Measurements from ENCODE around the gene MRPS10.
"Not testable (repeated sequence)": the region's sequence is repeated elsewhere in the genome, so short reads cannot be mapped to it uniquely, and the experiment has no call there.

The MRPS10 gene

DNA sequence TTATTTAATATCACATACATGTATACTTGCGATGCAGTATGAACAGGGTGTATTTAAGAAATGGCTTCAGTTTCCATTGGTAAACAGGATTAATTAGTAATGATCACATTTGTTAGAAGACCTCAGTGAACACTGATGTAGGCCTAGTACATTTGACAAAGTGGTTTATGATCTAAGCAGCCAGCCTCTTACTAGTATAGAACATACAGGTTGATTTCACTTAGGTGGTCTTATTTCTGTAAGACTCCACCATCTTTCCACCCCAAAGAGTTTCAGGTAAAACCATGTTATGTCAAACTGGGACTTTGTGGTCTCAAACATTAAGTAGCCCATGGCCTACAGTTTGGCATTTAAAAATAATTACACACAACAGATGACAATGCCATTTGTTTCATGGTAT lies 20.2 kb upstream of the MRPS10 start:
- DNase-seq (ENCODE audit: low read depth): no peak

DNA sequence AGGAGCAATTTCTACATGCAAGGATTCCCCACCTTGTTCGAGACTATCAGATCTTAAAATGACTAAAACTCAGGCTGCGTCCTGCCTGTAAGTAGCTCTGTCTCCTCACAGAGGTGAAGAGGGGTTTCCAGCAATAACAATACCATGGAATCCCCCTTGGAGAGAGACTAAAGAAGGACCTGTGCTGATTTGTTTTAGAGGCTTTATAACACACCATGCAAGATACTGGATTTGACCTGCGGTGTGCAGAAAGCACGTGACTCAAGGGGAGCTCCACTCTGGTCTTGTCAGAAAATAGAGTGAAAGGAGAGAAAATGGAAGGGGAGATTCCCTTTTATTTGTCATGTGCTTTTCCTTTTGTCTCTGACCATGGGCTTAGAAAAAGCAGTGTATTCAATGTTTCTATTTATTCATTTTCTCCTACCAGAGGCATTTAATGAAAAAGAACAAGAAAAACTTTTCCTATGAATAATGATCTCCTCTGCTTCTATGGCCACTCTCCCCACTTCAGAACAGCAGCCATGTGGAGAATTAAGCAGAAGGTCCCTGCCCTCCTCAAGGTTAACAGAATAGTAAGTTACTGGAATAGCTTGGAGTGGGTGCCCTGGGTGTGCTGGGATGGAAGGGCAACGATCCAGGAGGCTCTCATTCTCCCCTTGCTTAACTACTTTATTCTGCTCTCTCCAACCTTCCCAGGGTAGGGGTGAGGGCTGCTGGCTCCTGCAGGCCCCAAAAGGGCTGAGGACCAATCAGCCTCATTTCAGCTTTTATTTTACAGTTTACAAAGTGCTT lies 19.2 kb upstream of the MRPS10 start:
- no peak for DNase-seq (ENCODE audit: low read depth)

DNA sequence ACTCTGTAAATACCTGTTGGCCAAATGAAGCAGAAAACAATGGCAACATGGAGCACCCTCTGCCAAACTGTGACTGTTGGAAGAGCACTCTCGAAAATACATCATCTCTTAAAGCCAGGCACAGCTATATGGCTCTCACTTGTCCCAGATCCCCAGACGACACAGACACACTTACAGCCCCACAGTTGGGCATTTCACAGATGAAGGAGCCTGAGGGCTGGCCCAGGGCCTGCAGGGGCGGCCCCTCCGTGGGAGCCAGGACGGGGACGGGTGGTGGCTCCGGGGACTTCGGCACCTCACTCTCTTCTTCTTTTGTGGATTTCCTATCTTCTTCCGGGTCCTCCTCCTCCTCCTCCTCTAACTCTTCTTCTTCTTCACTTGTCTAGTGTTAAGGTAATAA lies 18.4 kb upstream of the MRPS10 start:
- DNase-seq (ENCODE audit: low read depth): no peak

DNA sequence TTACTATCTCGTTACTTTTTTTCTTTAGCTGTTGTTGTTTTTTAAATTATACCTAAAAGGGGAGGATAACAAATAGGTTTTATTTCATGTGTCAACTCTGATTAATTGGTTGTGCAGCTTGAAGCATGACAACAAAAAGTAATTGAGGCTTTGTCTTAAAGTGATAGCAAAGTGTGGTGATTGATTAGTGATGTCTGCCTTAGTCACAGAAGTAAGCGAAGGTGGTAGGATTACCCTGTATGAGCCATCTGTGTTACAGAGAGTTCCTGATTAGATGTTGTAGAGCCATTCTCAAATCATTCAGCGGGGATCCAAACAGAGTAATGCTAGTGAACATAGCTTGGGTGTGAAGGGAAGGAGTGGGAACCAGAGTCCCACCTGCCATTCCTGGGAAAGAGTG lies 14.4 kb upstream of the MRPS10 start:
- no peak for DNase-seq (ENCODE audit: low read depth)

DNA sequence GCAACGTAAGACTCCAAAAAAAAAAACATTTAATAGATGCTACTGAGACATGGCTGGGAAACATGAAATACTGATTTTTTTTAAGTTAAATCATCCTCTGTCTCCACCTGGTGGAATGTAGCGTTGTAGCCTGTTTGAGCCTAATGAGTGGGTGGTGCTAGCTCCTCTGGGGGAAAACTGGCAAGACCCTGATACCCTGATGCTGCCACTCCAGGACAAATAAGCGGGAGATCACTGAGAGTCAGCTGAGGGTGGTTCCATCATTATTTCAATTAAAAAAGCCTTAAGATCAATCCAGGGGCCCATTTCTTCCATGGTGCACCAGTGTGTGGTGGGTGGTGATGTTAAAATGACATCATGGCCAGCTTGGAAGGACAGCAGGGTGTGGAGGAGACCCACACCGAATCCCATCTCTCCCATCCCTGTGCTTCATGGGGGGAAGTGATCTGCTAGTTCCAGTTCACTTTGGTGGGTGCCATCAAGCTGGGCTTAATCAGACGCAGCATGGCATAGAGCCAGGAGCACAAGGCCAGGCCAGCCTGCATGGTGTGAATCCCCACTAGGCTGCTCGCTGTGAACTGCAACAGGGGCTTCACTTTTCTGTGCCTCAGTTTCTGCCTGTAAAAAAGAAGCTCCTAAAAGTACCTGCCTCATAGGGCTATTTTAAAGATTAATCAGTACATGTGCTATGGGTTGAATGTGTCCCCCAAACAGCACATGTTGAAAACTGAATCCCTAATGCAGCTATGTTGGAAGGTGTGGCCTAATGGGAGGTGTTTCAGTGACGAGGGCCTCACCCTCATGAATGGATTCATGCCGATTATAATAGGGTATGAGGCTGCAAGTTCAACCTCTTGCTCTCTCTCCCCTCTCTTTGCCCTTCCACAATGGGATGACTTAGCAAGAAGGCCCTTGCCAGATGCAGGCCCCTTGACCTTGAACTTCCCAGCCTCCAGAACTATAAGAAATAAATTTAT lies 13.0 kb upstream of the MRPS10 start:
- DNase-seq (ENCODE audit: low read depth): no peak

DNA sequence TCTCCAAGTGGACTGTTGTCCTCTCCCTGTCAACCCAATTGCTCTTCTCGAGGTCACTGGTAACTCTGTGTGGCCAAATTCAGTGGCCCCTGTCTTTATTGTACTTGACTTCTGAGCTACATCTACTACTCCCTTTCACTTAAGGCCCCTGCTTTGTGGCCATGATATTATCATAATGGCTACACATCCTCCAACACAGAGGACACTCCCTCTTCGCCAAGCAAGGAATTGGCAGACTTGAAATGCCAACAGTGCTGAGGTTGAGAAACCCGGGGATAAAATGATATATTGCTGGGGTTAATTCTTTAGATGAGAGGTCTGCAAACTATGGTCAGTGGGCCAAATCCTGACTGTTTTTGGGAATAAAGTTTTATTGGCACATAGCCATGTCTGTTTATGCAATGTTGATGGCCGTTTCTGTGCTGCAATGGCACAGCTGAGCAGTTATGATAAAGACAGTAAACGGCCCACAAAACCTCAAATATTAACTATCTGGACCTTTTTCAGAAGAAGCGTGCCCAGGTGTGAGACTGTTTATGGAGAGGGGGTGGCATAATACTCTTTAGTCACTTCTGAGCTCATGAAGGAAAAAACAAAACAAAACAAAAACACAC lies 12.0 kb upstream of the MRPS10 start:
- DNase-seq (ENCODE audit: low read depth): no peak

DNA sequence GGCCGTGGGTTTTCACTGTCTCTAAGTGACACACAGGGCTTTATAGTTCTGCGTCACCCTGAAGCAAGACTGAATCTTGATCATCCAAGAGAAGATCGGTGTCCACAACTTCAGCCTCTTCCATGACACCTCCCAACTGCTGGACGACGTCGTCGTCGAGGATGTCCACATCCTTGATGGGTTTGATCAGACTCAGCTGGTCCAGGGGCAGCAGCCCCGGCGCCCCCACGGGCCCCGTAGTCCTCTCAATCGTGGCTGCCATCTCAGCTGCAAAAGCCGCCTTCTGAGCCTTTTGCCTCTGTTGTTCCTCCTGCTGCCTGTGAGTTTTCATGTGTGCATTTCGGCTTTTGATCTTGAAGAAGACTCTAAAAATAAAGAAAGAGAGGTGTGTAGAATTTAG lies 10.6 kb upstream of the MRPS10 start:
- no peak for DNase-seq (ENCODE audit: low read depth)

DNA sequence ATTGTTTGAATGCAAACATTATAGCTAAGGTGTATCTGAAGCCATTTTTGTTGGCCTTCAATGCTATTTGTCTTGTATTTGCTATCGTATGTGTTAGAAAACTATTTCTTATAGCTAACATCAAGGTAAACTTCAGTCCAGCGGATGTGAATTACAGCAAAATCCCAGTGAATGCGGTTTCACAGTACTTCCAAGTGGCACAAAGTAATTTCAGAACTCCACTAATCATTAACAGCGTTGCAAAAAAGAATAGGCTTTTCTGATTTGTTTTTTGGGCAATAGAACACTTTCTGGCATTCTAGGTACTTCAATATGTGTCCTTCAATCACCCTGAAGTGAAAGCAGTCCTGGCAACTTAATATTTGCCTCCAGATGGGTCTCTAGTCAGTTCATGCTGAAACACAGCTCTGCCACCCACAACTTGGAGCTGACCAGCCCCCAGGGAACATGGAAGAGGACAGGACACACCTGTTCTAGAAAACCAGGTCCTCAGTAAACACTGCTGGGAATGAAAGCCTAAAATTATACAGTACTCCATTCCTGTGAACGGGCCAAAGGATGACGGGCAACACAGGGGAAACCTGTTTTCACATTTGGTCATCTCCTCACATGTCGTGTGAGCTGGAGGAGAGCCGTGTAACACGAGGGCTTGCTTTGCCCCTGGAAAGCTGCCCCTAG lies 9.7 kb upstream of the MRPS10 start:
- DNase-seq (ENCODE audit: low read depth): no peak

DNA sequence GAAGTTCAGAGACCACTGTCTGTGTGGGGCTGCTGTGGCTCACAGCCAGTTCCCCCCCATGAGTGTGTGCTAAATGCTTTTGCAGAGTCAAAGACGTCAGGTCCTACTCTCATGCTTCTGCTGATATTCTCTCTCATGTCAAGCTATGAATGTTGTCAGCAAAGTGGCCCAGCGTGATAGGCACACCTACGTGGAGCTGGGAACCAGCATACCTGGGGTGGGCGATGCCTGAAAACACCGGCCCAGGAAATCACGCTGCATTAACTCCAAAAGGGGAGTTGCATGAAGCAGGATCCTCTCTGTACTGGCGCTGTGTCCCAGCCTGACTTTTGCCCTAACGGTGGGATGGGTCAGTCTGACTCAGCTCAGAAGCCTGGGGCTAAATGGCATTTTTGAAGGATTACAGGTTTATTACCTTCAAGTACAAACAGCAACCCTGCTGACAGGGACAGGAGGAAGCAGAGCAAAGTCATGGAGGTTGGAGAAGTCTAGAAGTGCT lies 9.0 kb upstream of the MRPS10 start:
- DNase-seq (ENCODE audit: low read depth): no peak

DNA sequence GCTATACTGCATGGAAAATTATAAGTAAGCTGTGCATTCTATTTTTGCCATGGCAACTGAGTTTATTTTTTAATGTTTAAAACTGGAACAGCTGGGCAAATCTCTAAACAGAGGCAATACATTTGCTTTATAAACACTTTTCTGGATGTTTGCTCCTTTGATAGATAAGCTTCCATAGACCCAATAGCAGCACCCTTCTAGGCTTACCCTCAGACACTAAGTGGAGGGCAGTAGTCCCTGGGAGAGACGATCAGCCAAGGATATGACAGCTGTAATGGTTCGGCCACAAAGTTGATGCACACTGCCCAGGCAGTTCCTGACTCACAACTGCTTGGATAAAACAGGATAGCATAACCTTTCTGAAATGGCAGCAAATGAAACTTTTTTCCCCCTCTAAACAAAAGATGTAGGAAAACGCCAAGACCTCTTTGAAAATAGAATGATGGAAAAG lies 8.5 kb upstream of the MRPS10 start:
- DNase-seq (ENCODE audit: low read depth): no peak

DNA sequence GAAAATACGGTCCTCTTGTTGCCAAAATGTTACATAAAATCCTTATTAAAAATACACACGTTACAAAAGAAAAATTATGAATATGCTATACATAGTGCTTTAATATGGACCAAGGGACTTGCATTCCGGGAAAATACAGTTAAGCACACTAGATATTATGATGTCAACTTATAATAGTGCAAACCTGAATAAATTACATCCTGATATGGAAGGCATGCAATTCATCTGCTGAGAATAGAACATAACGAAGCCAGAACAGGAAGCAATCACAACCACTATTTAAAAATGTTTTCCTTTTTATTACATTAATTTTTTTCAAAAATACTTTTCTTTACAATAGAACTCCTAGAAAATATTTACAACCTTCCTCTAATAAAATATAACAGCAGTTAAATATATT lies 7.8 kb upstream of the MRPS10 start:
- no peak for DNase-seq (ENCODE audit: low read depth)

DNA sequence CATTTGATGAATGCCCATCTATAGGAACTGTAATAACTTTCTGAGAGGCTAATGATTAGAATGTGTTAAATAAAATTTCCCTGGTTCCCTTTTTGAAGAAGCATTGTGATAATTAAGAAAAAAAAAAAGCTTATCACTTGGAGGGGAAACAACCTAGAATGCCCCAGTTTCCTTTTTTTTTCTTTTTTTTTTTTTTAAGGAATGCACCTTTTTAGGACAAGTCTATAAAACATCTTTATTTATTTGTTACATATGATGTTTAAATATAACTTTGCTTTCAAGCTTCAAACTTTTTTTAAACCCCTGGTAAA lies 7.3 kb upstream of the MRPS10 start:
- DNase-seq (ENCODE audit: low read depth): no peak

DNA sequence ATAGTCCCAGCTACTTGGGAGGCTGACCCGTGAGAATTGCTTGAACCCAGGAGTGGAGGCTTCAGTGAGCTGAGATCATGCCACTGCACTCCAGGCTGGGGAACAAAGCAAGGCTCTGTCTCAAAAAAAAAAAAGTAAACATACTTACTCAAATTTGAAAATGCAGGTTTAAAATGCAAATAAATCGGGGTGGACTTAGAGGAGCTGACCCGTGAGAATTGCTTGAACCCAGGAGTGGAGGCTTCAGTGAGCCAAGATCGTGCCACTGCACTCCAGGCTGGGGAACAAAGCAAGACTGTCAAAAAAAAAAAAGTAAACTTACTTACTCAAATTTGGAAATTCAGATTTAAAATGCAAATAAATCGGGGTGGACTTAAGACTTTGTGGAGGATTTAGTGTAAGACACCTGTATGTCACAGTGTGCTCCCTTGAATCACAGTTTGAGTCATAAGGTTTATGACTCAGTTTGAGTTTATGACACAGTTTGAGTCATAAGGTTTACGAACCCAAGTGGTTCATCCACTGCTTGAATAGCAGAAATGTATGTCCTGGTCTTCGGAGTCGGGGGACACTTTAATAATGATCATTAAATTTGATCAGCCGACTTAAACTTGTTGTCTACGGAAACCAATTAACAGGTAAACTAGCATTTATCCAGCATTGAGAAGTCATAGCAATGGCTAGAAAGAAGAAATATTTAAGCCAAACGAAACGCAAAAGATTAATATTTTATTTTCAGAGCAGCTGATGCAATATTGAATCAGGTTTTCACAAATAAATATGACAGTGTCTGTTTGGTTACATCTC lies 6.8 kb upstream of the MRPS10 start:
- DNase-seq (ENCODE audit: low read depth): no peak

DNA sequence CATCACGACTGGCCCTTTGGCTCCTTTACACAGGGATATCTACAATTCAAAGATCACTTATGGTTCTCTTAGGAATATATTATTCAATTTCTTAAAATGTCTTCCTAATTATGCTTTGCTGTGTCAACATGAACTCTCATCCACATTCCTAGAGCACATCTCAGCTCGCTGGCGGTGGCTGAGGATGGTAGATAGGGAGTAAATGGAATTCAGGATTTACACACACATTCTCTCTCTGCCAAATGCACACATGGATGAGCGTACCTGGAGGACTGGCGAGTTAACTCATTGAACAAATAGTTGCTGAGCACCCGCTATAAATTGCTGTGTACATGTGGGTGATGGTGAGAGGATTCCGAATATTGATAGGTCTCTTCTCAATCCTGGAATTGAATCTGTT lies 4.8 kb upstream of the MRPS10 start:
- DNase-seq (ENCODE audit: low read depth): no peak

DNA sequence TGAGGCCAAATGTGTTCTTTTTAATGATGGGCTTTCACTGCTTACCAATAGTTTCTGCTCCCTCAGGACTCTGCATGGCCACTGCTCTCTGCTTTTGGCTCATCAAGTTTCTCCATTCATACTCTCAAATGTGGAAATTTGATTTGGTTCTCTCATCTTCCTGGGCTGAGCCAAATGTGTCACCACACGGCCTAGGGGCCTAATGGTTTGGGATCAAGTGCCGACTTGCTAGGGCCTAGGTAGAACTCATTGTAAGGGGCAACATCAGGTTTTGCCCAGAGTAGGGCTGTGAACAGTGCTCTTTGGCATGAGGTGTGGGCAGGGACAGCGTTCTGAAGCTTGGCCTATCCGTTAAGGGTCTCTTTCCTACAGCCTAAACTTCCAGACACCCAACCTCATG lies 3.9 kb upstream of the MRPS10 start:
- DNase-seq (ENCODE audit: low read depth): no peak

DNA sequence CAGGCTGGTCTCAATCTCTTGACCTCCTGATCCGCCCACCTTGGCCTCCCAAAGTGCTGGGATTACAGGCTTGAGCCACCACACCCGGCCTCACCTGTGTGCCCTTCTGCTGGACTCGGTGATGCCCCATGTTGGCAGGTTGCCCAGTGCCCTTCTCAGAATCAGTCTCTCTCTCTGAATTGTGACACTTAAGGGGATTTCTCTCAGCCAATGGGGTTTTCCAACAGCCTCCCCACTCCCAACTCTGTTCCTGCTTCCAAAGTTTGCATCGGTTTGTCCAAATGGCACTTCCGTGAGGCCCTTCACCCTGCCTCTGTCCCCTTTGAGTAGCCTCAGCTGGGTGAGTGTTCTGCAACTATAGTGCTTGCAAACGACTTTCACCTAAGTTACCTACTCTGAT lies 3.1 kb upstream of the MRPS10 start:
- no peak for DNase-seq (ENCODE audit: low read depth)

DNA sequence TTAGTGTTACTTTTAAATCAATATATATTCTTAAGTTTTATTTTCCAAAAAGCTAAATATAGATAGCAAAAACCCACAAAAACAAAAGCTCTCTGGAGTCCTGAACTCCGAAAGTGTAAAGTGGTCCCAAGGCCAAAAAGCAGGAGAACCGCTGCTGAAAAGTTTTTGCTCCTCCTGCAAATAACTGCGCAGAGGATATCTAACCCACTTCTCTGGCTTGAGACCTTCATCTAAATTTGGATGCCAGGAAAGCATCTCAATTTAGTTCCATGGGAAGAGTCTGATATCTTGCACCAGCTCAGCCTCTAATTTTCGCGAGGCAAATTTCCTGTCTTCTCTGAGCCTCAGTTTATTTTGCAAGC lies 523 bp downstream of the MRPS10 start:
- no peak for DNase-seq (ENCODE audit: low read depth)

DNA sequence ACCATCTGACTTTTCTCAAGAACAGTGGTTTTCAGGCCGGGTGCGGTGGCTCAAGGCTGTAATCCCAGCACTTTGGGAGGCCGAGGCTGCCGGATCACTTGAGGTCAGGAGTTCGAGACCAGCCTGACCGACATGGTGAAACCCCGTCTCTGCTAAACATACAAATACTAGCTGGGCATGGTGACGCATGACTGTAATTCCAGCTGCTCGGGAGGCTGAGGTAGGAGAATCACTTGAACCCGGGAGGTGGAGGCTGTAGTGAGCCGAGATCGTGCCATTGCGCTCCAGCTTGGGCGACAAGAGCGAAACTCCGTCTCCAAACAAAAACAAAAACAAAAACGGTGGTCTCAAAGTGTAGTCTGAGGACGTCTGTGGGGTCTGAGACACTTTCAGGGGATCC lies 1.2 kb downstream of the MRPS10 start:
- DNase-seq (ENCODE audit: low read depth): not testable (repeated sequence)

DNA sequence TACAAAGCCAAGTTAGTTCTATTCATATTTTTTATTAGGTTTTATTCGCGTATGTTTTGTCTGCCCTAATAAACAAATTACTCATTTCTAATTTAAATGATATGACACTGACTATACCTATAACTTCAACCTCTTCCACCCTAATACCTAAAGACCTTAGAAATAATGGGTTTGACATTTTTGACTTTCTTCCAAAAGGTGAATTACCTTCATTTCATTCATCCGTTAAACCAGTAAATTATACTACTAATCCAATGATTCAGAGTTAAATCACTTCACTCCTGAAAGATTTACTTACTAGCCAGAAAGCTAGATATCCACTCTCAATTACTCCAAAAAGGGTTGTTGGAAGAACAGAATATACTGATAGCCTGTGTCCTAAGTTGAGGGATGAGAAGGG lies 5.2 kb downstream of the MRPS10 start:
- DNase-seq (ENCODE audit: low read depth): no peak

DNA sequence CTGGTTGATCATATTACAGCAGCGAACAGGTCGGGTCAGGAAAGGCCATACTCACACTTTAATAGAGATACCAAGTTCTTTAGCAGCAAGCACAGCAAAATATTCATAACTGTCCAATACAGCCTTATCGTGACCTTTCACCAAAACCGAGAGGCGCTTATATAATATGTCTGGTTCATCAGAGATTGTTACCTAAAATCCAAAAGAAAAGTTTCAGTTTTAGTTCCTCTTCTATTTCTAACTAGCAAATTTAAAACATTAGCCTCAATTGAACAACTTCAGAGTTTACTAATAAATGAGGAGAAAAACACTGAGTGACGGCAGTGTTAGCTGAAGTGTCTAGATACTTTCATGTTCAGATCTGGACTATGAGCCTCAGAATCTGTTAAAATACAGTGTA lies 5.9 kb downstream of the MRPS10 start:
- DNase-seq (ENCODE audit: low read depth): no peak

DNA sequence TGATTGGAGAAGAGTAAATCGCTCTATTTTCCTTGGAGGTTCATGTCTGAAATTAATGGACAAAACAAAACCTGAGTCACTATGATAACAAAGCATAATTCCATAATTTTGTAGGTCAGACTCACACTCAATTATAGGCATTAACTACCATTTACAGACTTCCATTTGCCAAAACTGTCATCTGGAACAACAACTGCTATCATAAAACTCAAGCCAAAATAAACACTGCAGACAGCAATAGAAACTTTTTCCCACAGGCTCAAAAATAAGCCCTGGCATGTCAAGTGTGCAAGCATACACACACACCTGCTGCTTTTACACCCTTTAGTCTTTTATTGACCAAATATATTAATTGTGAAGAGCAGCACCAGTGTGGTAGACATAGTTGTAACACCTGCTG lies 7.1 kb downstream of the MRPS10 start:
- DNase-seq (ENCODE audit: low read depth): no peak
